Endothelial cell of umbilical vein (primary cell): ENCODE data around the gene AKAP12.

Experiments
- EZH2 ChIP-seq: IDR thresholded peaks from 2 replicates; pipeline ENCODE4 v1.6.1; 2012; ENCODE audit warnings: borderline replicate concordance, low read depth, mild to moderate bottlenecking, moderate library complexity, low read length, inconsistent platforms; ENCODE audit not compliant: severe bottlenecking
- JUN ChIP-seq: IDR thresholded peaks from 2 replicates; pipeline ENCODE4 v1.6.1; 2011; ENCODE audit warnings: borderline replicate concordance, low read depth; ENCODE audit not compliant: insufficient read length, insufficient read depth
- POLR2A ChIP-seq: IDR thresholded peaks from 2 replicates; pipeline ENCODE4 v1.6.1; 2012; ENCODE audit warnings: low read depth, mild to moderate bottlenecking, control low read depth, low read length
- POLR2AphosphoS5 ChIP-seq: IDR thresholded peaks from 2 replicates; pipeline ENCODE4 v1.6.1; 2012; ENCODE audit warnings: low read depth, mild to moderate bottlenecking, control low read depth, low read length, moderate library complexity; ENCODE audit not compliant: insufficient read depth
- TF ChIP-seq, protein P1 (sequence below): IDR thresholded peaks from 2 replicates; pipeline ENCODE4 v1.6.1; 2011; ENCODE audit not compliant: insufficient read depth, insufficient read length
- TF ChIP-seq, protein P2 (sequence below), 2 donors: IDR thresholded peaks; 1 replicate in 1 of 2; 2 replicates in 1 of 2; pipeline ENCODE4 v1.5.1; 2011; ENCODE audit warnings: low read length in 2 of 2, mild to moderate bottlenecking in 2 of 2, moderate library complexity in 2 of 2, control low read depth in 1 of 2, inconsistent platforms in 1 of 2, low read depth in 1 of 2; ENCODE audit not compliant: insufficient read depth in 1 of 2; ENCODE audit errors: extremely low read depth in 1 of 2

DNA sequence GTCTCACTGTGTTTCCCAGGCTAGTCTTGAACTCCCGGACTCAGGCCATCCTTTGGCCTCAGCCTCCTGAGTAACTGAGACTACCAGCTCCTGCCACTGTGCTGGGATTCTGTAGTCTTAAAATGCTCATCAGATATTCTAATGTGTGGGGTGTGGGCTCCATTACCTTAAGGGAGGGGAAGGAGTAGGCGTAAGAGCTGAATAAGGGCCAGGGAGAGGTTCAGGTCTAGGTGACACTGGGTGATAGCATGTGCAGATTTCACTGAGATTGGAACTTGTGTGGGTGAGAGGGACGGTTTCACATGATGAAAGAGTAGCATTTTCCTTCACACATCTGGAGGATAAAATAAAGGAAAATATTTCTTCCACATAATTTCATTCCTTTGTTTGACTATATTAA, 8.5 kb downstream of the AKAP12 start:
- TF ChIP-seq POLR2AphosphoS5 (no peak), POLR2A (no peak), EZH2 (no peak), JUN (no peak)
- TF ChIP-seq, protein P1, sequence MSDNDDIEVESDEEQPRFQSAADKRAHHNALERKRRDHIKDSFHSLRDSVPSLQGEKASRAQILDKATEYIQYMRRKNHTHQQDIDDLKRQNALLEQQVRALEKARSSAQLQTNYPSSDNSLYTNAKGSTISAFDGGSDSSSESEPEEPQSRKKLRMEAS: no peak
- TF ChIP-seq, protein P2, sequence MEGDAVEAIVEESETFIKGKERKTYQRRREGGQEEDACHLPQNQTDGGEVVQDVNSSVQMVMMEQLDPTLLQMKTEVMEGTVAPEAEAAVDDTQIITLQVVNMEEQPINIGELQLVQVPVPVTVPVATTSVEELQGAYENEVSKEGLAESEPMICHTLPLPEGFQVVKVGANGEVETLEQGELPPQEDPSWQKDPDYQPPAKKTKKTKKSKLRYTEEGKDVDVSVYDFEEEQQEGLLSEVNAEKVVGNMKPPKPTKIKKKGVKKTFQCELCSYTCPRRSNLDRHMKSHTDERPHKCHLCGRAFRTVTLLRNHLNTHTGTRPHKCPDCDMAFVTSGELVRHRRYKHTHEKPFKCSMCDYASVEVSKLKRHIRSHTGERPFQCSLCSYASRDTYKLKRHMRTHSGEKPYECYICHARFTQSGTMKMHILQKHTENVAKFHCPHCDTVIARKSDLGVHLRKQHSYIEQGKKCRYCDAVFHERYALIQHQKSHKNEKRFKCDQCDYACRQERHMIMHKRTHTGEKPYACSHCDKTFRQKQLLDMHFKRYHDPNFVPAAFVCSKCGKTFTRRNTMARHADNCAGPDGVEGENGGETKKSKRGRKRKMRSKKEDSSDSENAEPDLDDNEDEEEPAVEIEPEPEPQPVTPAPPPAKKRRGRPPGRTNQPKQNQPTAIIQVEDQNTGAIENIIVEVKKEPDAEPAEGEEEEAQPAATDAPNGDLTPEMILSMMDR (IDR thresholded peaks at IDR 0.05; ENCODE audit: extremely low read depth in 1 of 2, insufficient read depth in 1 of 2, low read depth in 1 of 2, low read length in 2 of 2): no peak
